SK-N-MC (cell line): ENCODE measurements around the gene MT1X.
A peak's percentile ranks its signal among the peaks of the same experiment; 100 is the strongest.

Experiments used
- DNase-seq: peaks from one replicate; pipeline ENCODE4 v3.0.0-alpha.2; 2011; ENCODE audit warnings: low read depth, low spot score
- H3K27ac ChIP-seq: fragments of 200-600 bp; sonication (generic); 2 replicates; pipeline ENCODE4 v1.5.1; 2016; ENCODE audit warnings: mixed run types
- H3K36me3 ChIP-seq: fragments of 200-600 bp; sonication (generic); 2 replicates; pipeline ENCODE4 v1.6.1; 2017; ENCODE audit warnings: antibody characterized with exemption, low read length, mixed read lengths; ENCODE audit not compliant: insufficient read depth
- H3K4me3 ChIP-seq: fragments of 200-600 bp; sonication (generic); 2 replicates; pipeline ENCODE4 v1.5.1; 2016
- H3K9ac ChIP-seq: fragments of 200-600 bp; sonication (generic); 2 replicates; pipeline ENCODE4 v1.8.0; 2017; ENCODE audit warnings: mixed run types, mixed read lengths; ENCODE audit not compliant: insufficient read length
- H3K9me3 ChIP-seq: fragments of 200-600 bp; sonication (generic); 2 replicates; pipeline ENCODE4 v1.6.1; 2017; ENCODE audit warnings: low read depth, mild to moderate bottlenecking, antibody characterized with exemption, low read length, moderate library complexity, mixed read lengths
- EZH2 ChIP-seq: fragments of 200-600 bp; sonication (generic); IDR thresholded peaks from one replicate; pipeline ENCODE4 v1.6.1; 2017; ENCODE audit warnings: antibody characterized with exemption
- FOXP2 ChIP-seq: optimal IDR thresholded peaks from 2 replicates; pipeline ENCODE3; 2011; ENCODE audit warnings: mild to moderate bottlenecking, moderate library complexity; ENCODE audit not compliant: insufficient read depth; ENCODE audit errors: extremely low read length, control extremely low read depth
- POLR2AphosphoS5 ChIP-seq: IDR thresholded peaks from 2 replicates; pipeline ENCODE4 v1.6.1; 2012; ENCODE audit warnings: mild to moderate bottlenecking, low read depth, low read length, borderline replicate concordance

The MT1X gene

DNA sequence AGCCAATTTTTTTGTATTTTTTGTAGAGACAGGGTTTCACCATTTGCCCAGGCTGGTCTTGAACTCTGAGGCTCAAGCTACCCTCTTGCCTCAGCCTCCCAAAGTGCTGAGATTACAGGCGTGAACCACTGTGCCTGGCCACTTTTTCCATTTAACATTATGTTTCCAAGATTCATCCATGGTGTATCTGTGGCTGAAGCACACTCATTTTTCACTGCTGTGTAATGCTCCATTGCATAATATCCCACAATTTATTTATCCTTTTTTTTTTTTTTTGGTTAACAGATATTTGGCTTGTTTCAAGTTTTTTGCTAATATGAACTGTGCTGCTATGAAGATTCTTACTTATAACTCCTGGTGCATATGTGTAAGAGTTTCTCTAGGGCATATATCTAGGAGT, 45.8 kb downstream of the MT1X start:
- Histone ChIP-seq H3K9ac (no peak overlapping the region), H3K9me3 (no peaks in the 10 kb centered on the region), H3K4me3 (no peak overlapping the region), H3K36me3 (no peaks in the 10 kb centered on the region), H3K27ac (no peak overlapping the region)
- no peak for TF ChIP-seq POLR2AphosphoS5
- TF ChIP-seq EZH2, result no peak
- TF ChIP-seq FOXP2, result no peak
- DNase-seq, result no peak

DNA sequence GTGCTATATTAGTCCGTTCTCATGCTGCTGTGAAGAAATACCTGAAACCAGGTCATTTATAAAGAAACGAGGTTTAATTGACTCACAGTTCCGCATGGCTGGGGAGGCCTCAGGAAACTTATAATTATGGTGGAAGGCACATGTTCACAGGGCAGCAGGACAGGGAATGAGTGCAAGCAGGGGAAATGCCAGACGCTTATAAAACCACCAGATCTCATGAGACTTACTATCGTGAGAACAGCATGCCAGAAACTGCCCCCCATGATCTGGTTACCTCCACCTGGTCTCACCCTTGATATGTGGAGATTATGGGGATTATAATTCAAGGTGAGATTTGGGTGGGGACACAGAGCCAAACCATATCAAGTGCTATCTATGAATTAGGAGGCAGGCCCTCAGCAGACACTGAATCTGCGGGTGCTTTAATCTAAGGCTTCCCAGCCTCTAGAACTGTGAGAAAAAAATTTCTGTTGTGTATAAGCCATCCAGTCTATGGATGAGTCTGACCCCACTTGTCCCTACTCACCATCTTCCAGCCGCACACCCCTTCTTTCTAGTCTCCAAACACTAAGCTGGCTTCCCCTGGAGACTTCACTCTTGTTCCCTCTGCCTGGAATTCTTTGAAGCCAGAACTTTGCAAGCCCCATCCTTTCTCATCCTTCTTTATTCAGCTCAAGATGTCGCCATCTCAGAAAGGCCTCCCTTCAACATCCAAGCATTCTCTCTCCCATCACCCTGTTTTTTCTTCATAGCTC, 46.9 kb downstream of the MT1X start:
- no peak overlapping the region for H3K27ac ChIP-seq
- peak overlapping the region; percentile 59 for H3K9ac ChIP-seq
- peak overlapping the region; percentile 76 for H3K4me3 ChIP-seq
- no peaks in the 10 kb centered on the region for H3K9me3 ChIP-seq
- no peaks in the 10 kb centered on the region for H3K36me3 ChIP-seq
- DNase-seq, result no peak
- TF ChIP-seq EZH2 (no peak), POLR2AphosphoS5 (no peak), FOXP2 (no peak)

DNA sequence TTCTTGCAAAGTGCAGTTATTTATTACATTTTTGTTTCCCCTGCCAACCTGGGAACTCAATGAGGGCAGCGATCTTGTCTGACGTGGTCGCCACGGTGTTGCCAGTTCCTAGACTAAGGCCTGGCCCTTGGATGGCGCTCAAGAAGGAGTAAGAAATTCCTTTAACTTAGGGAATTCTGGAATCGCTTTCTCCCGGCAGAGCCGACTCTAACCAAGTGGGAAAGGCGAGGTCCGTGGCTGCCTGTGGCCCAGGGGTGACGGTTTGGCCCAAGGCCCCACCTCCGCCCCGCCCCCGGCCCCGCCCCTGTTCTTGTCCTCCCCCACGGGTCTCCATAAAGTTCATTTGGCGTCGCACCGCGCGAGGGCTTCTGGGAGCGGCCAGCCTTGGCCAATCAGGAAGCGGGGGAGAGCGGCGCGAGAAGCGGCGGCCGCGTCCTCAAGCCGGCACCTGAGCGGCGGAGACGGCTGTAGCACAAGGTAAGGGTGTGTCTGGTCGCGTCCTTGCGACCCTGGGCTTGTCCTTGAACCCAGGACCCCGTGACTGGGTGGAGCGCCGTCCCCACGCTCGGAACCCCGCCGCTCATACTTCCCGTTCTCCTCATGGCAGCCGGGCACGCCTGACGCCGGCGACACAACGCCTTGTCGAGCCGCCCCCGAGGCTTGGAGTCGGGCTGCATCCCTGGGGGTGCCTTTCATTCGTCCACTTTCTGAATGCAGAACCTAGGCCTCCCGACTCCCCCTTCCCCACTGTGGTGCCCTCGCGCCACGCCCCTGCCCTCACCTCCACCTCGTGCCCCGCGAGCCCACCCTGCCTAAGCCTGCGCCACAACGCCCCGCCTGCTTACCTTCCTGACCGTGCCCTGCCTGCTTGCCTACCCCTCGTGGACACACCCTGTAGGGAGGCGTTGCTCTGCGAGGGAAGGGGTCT, 47.7 kb downstream of the MT1X start, which contains the start of gene NUP93:
Gene NUP93, plus strand, starts transcription at position 395 of the 928 bp plus-strand sequence. CDS start 18,119 bp downstream, outside the sequence.
- H3K36me3 ChIP-seq, result no peaks in the 10 kb centered on the region
- no peak for DNase-seq
- peak within 1 kb of the TSS; percentile 81 for H3K9ac ChIP-seq
- H3K9me3 ChIP-seq, result no peaks in the 10 kb centered on the region
- no peak for TF ChIP-seq EZH2
- no peak for TF ChIP-seq FOXP2
- TF ChIP-seq POLR2AphosphoS5, result peak; percentile 77
- peak within 1 kb of the TSS; percentile 76 for H3K4me3 ChIP-seq
- H3K27ac ChIP-seq, result no peak within 1 kb of the TSS

DNA sequence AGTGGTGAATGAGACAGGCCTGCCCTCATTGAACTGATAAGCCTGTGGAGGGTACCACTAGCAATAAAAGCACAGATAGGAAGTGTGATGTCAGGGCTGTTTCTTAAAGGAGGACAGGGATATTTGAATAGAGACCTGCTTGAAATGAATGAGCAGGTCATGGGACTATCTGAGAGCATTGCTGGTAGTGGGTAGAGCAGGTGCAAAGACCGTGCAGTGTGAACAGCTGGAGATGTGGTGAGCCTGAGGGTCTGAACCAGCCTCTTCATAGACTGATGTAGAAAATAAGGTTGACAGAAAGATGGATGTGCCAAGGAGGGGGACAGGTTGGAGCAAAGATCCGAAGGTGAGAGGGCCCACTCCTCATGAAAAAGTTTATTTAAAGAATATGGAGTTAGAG, 50.1 kb downstream of the MT1X start:
- Histone ChIP-seq H3K27ac (no peak overlapping the region), H3K36me3 (no peaks in the 10 kb centered on the region), H3K4me3 (no peak overlapping the region), H3K9me3 (no peaks in the 10 kb centered on the region), H3K9ac (no peak overlapping the region)
- no peak for TF ChIP-seq FOXP2
- TF ChIP-seq POLR2AphosphoS5, result no peak
- no peak for TF ChIP-seq EZH2
- no peak for DNase-seq

DNA sequence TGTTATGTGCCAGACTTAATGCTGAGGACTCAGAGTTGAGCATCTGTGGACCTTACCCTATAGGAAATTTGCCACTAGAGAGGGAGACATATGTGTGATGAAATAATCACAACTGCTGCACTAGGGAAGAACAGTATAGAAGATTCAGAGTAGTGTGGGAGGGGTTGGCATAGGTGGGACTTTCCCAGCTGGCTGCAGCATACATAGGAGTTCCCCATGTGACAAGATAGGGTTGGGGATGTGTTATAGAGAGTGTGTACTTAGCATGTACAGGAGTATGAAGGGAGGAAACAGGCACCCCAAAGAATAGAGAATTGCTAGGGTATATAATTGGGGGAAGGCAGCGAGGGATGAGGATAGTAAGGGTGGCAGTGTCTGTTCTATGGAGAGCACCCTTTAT, 50.6 kb downstream of the MT1X start:
- H3K9me3 ChIP-seq, result no peaks in the 10 kb centered on the region
- no peak overlapping the region for H3K9ac ChIP-seq
- TF ChIP-seq FOXP2, result no peak
- TF ChIP-seq POLR2AphosphoS5, result no peak
- TF ChIP-seq EZH2, result no peak
- no peaks in the 10 kb centered on the region for H3K36me3 ChIP-seq
- DNase-seq, result no peak
- H3K4me3 ChIP-seq, result no peak overlapping the region
- H3K27ac ChIP-seq, result no peak overlapping the region
